22Rv1 (cell line): ENCODE results near the gene LGALS8.

Experiments used
- H3K27ac ChIP-seq: fragments of 450-650 bp; 2 replicates; pipeline ENCODE4 v1.5.1; 2017
- ZFX ChIP-seq: fragments of 450-650 bp; IDR thresholded peaks from 2 replicates; pipeline ENCODE4 v1.6.1; 2017; ENCODE audit warnings: antibody characterized with exemption, borderline replicate concordance
- TF ChIP-seq, protein P1 (sequence below): fragments of 450-650 bp; IDR thresholded peaks from 2 replicates; pipeline ENCODE4 v1.5.1; 2017; ENCODE audit warnings: mild to moderate bottlenecking

The LGALS8 gene

DNA sequence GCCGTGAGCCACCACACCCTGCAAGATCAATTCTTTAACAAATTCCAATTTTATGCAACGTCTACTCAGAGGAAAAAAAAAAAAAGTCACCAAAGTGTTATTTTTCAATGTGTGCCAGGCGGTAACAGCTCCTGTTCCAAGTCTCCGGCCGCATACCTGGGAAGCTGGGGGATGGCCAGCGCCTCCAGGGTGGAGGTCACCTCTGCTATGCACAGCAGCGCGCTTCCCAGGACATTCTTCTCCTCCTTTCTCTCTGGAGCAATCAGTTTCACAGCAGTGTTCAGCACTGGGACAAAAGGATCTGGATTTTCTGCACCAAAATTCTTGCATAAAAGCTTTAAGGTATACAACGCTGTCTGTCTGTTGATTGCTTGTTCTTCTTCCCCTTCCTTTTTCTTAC, 34.3 kb downstream of the LGALS8 start:
- H3K27ac ChIP-seq: no peak overlapping the region
- TF ChIP-seq, protein P1, sequence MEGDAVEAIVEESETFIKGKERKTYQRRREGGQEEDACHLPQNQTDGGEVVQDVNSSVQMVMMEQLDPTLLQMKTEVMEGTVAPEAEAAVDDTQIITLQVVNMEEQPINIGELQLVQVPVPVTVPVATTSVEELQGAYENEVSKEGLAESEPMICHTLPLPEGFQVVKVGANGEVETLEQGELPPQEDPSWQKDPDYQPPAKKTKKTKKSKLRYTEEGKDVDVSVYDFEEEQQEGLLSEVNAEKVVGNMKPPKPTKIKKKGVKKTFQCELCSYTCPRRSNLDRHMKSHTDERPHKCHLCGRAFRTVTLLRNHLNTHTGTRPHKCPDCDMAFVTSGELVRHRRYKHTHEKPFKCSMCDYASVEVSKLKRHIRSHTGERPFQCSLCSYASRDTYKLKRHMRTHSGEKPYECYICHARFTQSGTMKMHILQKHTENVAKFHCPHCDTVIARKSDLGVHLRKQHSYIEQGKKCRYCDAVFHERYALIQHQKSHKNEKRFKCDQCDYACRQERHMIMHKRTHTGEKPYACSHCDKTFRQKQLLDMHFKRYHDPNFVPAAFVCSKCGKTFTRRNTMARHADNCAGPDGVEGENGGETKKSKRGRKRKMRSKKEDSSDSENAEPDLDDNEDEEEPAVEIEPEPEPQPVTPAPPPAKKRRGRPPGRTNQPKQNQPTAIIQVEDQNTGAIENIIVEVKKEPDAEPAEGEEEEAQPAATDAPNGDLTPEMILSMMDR: no peak
- no peak for TF ChIP-seq ZFX

DNA sequence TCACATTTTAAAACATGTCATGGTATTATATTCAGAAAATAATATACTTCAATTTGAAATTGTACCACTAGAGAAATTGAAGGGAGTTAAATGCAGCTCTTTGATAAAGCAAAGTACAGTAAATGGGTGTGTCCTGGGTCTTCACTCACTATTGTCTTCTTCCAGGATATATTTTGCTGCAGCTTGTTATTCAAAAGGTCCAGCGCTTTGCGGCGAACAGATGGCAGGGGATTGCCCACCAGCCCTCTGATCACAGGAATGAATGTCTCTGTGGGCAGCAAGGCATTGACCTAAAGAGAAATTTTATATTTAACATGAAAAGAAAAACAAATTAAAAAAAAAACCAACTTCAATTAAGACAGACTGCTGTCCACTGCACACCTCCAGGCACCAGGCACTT, 35.1 kb downstream of the LGALS8 start:
- H3K27ac ChIP-seq: no peak overlapping the region

DNA sequence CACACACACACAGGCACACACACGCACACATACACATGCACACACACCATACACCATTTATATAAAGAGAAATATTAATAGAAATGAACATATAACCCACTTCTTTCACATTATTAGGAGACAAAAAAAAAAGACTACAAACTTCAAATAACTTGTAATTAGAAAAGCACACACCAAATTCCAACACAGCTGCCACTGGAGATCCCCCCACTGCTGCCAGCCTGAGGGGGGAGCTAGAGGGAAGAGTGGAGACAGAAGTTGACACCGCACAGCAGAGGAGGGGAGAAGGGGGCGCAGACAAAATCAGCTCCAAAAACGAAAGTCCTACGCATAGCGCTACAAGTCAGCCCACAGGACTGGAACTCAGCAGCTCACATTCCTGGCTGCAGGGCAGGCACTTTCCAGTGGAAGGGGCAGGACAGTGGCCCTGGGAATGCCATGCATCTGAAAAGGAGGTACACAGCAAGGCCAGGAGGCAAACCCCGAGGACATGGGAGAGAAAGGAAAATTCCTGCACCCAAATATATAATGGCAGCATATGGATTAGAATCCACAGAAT, 36.5 kb downstream of the LGALS8 start:
- TF ChIP-seq, protein P1: peak; percentile 45
- no peak for TF ChIP-seq ZFX
- no peak overlapping the region for H3K27ac ChIP-seq

More for the DNA sequence above, 35.1 kb downstream of the LGALS8 start:
- no peak for TF ChIP-seq ZFX
- TF ChIP-seq, protein P1: no peak

DNA sequence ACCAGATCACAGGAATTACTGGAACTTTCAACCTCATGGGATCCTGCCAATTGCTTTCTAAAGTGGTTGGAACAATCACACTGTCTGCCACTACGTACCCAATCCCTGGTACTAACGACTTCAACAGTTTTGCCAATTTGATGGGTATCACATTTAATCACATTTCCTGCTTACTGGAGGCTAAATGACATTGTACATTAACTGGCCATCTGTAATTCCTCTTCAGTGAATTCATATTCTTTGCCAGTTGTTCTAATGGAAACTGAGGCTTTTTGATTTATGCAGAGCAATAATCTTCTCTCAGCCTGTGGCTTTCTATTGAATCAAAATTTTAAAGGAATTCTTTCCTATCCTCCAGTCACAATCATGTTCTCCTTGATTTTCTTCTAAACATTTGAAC, 38.2 kb downstream of the LGALS8 start:
- TF ChIP-seq, protein P1: no peak
- TF ChIP-seq ZFX: no peak
- H3K27ac ChIP-seq: no peak overlapping the region

DNA sequence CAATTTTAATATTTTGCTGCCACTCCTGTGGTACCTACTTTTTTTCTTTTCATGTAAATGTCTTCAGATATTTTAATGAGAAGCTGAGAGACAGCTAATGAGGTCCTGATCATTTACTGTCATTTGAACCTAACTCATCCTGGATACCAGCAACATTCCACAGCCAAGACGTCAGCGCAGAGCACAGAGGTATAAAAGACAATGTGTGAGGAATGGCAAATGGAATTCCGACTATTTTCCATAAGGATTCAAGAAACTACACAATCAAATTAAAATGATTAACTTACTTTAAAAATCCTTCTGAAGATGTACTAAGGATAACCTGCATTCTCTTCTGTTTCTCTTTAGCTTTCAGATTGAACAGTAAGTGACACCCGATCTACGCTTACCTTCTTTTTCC, 41.7 kb downstream of the LGALS8 start:
- TF ChIP-seq, protein P1: no peak
- TF ChIP-seq ZFX: no peak
- no peak overlapping the region for H3K27ac ChIP-seq

DNA sequence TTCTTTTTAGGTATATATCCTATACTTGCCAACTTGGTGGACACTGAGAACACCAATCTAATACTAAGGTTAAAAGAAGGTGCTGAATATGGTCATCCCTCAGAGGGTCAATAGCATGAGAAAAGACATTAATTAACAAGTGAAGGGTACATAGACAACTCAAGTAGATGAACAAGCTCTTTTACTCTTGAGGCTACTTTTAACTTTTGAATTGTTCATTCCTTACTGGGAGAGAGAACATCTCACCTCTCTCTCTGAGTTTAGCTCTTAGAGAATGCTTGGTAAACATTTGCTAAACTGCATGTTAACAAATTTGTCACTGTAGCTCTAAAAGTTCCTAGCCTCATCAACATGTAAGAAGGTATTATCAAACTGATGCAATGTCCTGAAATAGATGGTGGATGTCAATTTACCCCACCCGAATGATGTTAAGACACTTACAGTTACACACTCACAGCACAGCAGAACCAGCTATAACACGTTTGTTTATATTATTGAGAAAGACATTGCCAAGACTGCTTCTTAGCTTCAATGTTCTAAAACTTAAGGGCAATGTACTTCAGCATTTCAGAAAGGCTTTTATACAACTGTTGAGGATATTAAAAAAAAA, 44.6 kb downstream of the LGALS8 start:
- no peak overlapping the region for H3K27ac ChIP-seq
- TF ChIP-seq ZFX: no peak
- TF ChIP-seq, protein P1: no peak

DNA sequence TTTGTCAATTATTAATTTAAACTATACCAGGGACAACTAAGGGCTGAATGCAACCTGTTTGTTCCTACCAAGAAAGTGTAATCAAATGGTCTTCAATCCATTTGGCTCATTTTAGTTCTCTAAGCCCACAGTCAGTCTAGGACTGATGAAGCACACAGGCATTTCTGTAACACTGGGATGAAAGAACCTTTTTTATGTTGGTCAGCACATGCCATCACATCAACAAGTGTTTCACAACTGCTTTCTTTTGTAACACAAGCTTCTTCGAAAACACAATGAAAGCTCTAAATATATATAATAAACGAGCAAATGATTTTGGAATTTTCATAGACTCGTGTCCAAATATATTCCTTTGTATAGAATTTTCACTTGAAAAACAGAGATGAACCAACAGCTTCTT, 51.7 kb downstream of the LGALS8 start:
- H3K27ac ChIP-seq: no peak overlapping the region
- TF ChIP-seq, protein P1: no peak
- no peak for TF ChIP-seq ZFX
